CD4-positive, CD25-positive, alpha-beta regulatory T cell (primary cell): ENCODE results near the gene IL1RAPL1. TPM values are rescaled to one million over a fixed set of nuclear protein-coding genes. Genes with fewer than 3 reads are reported as not detected.

Source experiments
- ATAC-seq, 2 donors: fragments of 150-1000 bp; cut with Tn5 transposase; one replicate each; pipeline ENCODE4 v1.10.0; 2021; ENCODE audit warnings: low read depth in 2 of 2, moderate number of reproducible peaks in 2 of 2, moderate library complexity in 1 of 2
- DNase-seq, 3 donors: peaks; one replicate each; pipeline versions ENCODE4 v3.0.0 to v3.0.0-alpha.2; 2012 to 2022; ENCODE audit warnings: mixed read lengths in 1 of 3
- H3K27ac ChIP-seq: one replicate; pipeline ENCODE4 v1.7.0; 2013; ENCODE audit warnings: mild to moderate bottlenecking, low read length; ENCODE audit not compliant: insufficient read depth, poor library complexity, severe bottlenecking
- H3K27me3 ChIP-seq: one replicate; pipeline ENCODE4 v1.7.0; 2013; ENCODE audit warnings: low read length; ENCODE audit not compliant: control insufficient read depth, insufficient read depth
- H3K36me3 ChIP-seq: one replicate; pipeline ENCODE4 v1.7.0; 2013; ENCODE audit warnings: mild to moderate bottlenecking, low read length, moderate library complexity; ENCODE audit not compliant: control insufficient read depth, insufficient read depth
- H3K4me1 ChIP-seq: 2 replicates; pipeline ENCODE4 v1.7.0; 2013; ENCODE audit warnings: mild to moderate bottlenecking, low read length; ENCODE audit not compliant: insufficient read depth, control insufficient read depth, poor library complexity, severe bottlenecking
- H3K4me3 ChIP-seq: one replicate; pipeline ENCODE4 v1.7.0; 2013; ENCODE audit warnings: low read depth, mild to moderate bottlenecking, low read length, moderate library complexity
- H3K9me3 ChIP-seq, 2 experiments: 1 replicate in 1 of 2; 2 replicates in 1 of 2; pipeline ENCODE4 v1.7.0; 2013; ENCODE audit warnings: low read length in 2 of 2, mild to moderate bottlenecking in 1 of 2, moderate library complexity in 1 of 2; ENCODE audit not compliant: control insufficient read depth in 2 of 2
- H3K27ac Mint-ChIP-seq, 3 donors: one replicate each; pipeline ENCODE4 v1.8.0; 2020 to 2022; ENCODE audit warnings: mild to moderate bottlenecking in 3 of 3, mixed read lengths in 3 of 3, moderate library complexity in 2 of 3
- H3K27me3 Mint-ChIP-seq: one replicate; pipeline ENCODE4 v1.8.0; 2022; ENCODE audit warnings: mild to moderate bottlenecking, mixed read lengths
- H3K36me3 Mint-ChIP-seq: one replicate; pipeline ENCODE4 v1.8.0; 2020; ENCODE audit warnings: mixed read lengths
- H3K4me1 Mint-ChIP-seq, 4 donors: one replicate each; pipeline ENCODE4 v1.8.0; 2020 to 2022; ENCODE audit warnings: mixed read lengths in 4 of 4, mild to moderate bottlenecking in 1 of 4
- H3K4me3 Mint-ChIP-seq, 4 donors: one replicate each; pipeline ENCODE4 v1.8.0; 2020 to 2022; ENCODE audit warnings: mild to moderate bottlenecking in 4 of 4, mixed read lengths in 4 of 4, moderate library complexity in 3 of 4
- H3K9me3 Mint-ChIP-seq, 7 donors: one replicate each; pipeline ENCODE4 v1.8.0; 2020 to 2022; ENCODE audit warnings: mixed read lengths in 7 of 7, mild to moderate bottlenecking in 3 of 7, moderate library complexity in 2 of 7
- polyA plus RNA-seq, 4 donors: library from polyadenylated mRNA; unstranded; fragments of 300-500 nt; fragmentation: Illumina TruSeq; gene quantifications; one replicate each; pipeline ENCODE4 v1.2.3, GENCODE V29; 2021
- total RNA-seq: library from RNA; stranded (reverse); gene quantifications from one replicate; pipeline ENCODE4 v1.2.3, GENCODE V29; 2022

The IL1RAPL1 gene
- total and polyA plus RNA-seq, 5 donors from 2014 or later: not detected

GRCh38 chrX:29432534-29432933, 845.3 kb downstream of the IL1RAPL1 start:
- H3K27ac Mint-ChIP-seq: no peak overlapping the region

GRCh38 chrX:29434939-29435338, 847.7 kb downstream of the IL1RAPL1 start:
- no peaks in the 10 kb centered on the region for H3K27me3 Mint-ChIP-seq
- peaks cover 0 to 5% (median 1%) of the 10 kb centered on the region in 7 donors for H3K9me3 Mint-ChIP-seq
- H3K4me1 Mint-ChIP-seq: no peaks in the 10 kb centered on the region
- no peaks in the 10 kb centered on the region for H3K36me3 Mint-ChIP-seq
- no peak overlapping the region for H3K27ac ChIP-seq
- no peaks in the 10 kb centered on the region for H3K36me3 ChIP-seq
- H3K4me3 ChIP-seq: no peak overlapping the region
- H3K4me1 ChIP-seq: no peaks in the 10 kb centered on the region
- no peak for ATAC-seq
- no peak overlapping the region for H3K27ac Mint-ChIP-seq
- no peak for DNase-seq
- no peak overlapping the region for H3K4me3 Mint-ChIP-seq
- H3K9me3 ChIP-seq: peaks cover 0 to 2% of the 10 kb centered on the region in 2 experiments
- H3K27me3 ChIP-seq: no peaks in the 10 kb centered on the region

More at GRCh38 chrX:29432534-29432933, 845.3 kb downstream of the IL1RAPL1 start:
- Histone ChIP-seq H3K36me3 (no peaks in the 10 kb centered on the region), H3K27ac (no peak overlapping the region), H3K9me3 (peaks cover 0 to 2% of the 10 kb centered on the region in 2 experiments), H3K4me3 (no peak overlapping the region), H3K27me3 (no peaks in the 10 kb centered on the region), H3K4me1 (no peaks in the 10 kb centered on the region)
- ATAC-seq: no peak
- no peak for DNase-seq
- H3K9me3 Mint-ChIP-seq: peaks cover 0 to 4% (median 0%) of the 10 kb centered on the region in 7 donors
- no peaks in the 10 kb centered on the region for H3K36me3 Mint-ChIP-seq
- H3K27me3 Mint-ChIP-seq: no peaks in the 10 kb centered on the region
- no peak overlapping the region for H3K4me3 Mint-ChIP-seq
- no peaks in the 10 kb centered on the region for H3K4me1 Mint-ChIP-seq

GRCh38 chrX:29435396-29435795, 848.1 kb downstream of the IL1RAPL1 start:
- Mint-ChIP-seq H3K27me3 (no peaks in the 10 kb centered on the region), H3K36me3 (no peaks in the 10 kb centered on the region), H3K4me1 (no peaks in the 10 kb centered on the region), H3K4me3 (no peak overlapping the region), H3K9me3 (peaks cover 0 to 5% (median 1%) of the 10 kb centered on the region in 7 donors), H3K27ac (no peak overlapping the region)
- ATAC-seq (no peak), DNase-seq (no peak)
- no peaks in the 10 kb centered on the region for H3K4me1 ChIP-seq
- H3K27ac ChIP-seq: no peak overlapping the region
- no peaks in the 10 kb centered on the region for H3K36me3 ChIP-seq
- no peaks in the 10 kb centered on the region for H3K27me3 ChIP-seq
- no peak overlapping the region for H3K4me3 ChIP-seq
- no peaks in the 10 kb centered on the region for H3K9me3 ChIP-seq

- no peak overlapping the region for H3K27ac ChIP-seq
- no peaks in the 10 kb centered on the region for H3K36me3 Mint-ChIP-seq
Observed at GRCh38 chrX:29447867-29448266, 860.6 kb downstream of the IL1RAPL1 start.

GRCh38 chrX:29453333-29453732, 866.1 kb downstream of the IL1RAPL1 start:
- no peak for ATAC-seq
- Mint-ChIP-seq H3K27me3 (no peaks in the 10 kb centered on the region), H3K9me3 (peaks cover 2 to 8% (median 3%) of the 10 kb centered on the region in 7 donors)

More at GRCh38 chrX:29447867-29448266, 860.6 kb downstream of the IL1RAPL1 start:
- DNase-seq (no peak), ATAC-seq (no peak)
- H3K4me3 ChIP-seq: no peak overlapping the region
- Mint-ChIP-seq H3K4me3 (no peak overlapping the region), H3K27me3 (no peaks in the 10 kb centered on the region), H3K4me1 (no peaks in the 10 kb centered on the region), H3K27ac (no peak overlapping the region), H3K9me3 (peaks cover 0 to 7% (median 0%) of the 10 kb centered on the region in 7 donors)
- H3K27me3 ChIP-seq: no peaks in the 10 kb centered on the region
- H3K9me3 ChIP-seq: no peaks in the 10 kb centered on the region
- no peaks in the 10 kb centered on the region for H3K4me1 ChIP-seq
- H3K36me3 ChIP-seq: no peaks in the 10 kb centered on the region

GRCh38 chrX:29455702-29456101, 868.5 kb downstream of the IL1RAPL1 start:
- no peak for DNase-seq
- Mint-ChIP-seq H3K27me3 (no peaks in the 10 kb centered on the region), H3K36me3 (no peaks in the 10 kb centered on the region)

More at GRCh38 chrX:29453333-29453732, 866.1 kb downstream of the IL1RAPL1 start:
- Histone ChIP-seq H3K27ac (no peak overlapping the region), H3K4me3 (no peak overlapping the region), H3K9me3 (no peaks in the 10 kb centered on the region), H3K27me3 (no peaks in the 10 kb centered on the region), H3K4me1 (no peaks in the 10 kb centered on the region), H3K36me3 (no peaks in the 10 kb centered on the region)
- no peak for DNase-seq
- no peaks in the 10 kb centered on the region for H3K36me3 Mint-ChIP-seq
- no peaks in the 10 kb centered on the region for H3K4me1 Mint-ChIP-seq
- no peak overlapping the region for H3K4me3 Mint-ChIP-seq
- no peak overlapping the region for H3K27ac Mint-ChIP-seq

GRCh38 chrX:29461039-29461438, 873.8 kb downstream of the IL1RAPL1 start:
- no peaks in the 10 kb centered on the region for H3K36me3 Mint-ChIP-seq
- H3K27ac Mint-ChIP-seq: no peak overlapping the region
- peaks cover 0 to 8% (median 3%) of the 10 kb centered on the region in 7 donors for H3K9me3 Mint-ChIP-seq
- Histone ChIP-seq H3K36me3 (no peaks in the 10 kb centered on the region), H3K27me3 (no peaks in the 10 kb centered on the region), H3K27ac (no peak overlapping the region), H3K4me3 (no peak overlapping the region), H3K9me3 (peaks cover 0 to 3% of the 10 kb centered on the region in 2 experiments), H3K4me1 (no peaks in the 10 kb centered on the region)
- H3K27me3 Mint-ChIP-seq: no peaks in the 10 kb centered on the region
- DNase-seq (no peak), ATAC-seq (no peak)
- H3K4me3 Mint-ChIP-seq: no peak overlapping the region
- H3K4me1 Mint-ChIP-seq: no peaks in the 10 kb centered on the region

More at GRCh38 chrX:29455702-29456101, 868.5 kb downstream of the IL1RAPL1 start:
- H3K9me3 ChIP-seq: peaks cover 0 to 3% of the 10 kb centered on the region in 2 experiments
- no peak overlapping the region for H3K4me3 ChIP-seq
- H3K36me3 ChIP-seq: no peaks in the 10 kb centered on the region
- Mint-ChIP-seq H3K27ac (no peak overlapping the region), H3K9me3 (peaks cover 2 to 9% (median 4%) of the 10 kb centered on the region in 7 donors), H3K4me1 (no peaks in the 10 kb centered on the region), H3K4me3 (no peak overlapping the region)
- no peaks in the 10 kb centered on the region for H3K27me3 ChIP-seq
- H3K4me1 ChIP-seq: no peaks in the 10 kb centered on the region
- ATAC-seq: no peak
- no peak overlapping the region for H3K27ac ChIP-seq

- no peaks in the 10 kb centered on the region for H3K4me1 ChIP-seq
- Mint-ChIP-seq H3K27me3 (no peaks in the 10 kb centered on the region), H3K27ac (no peak overlapping the region), H3K4me3 (no peak overlapping the region), H3K36me3 (no peaks in the 10 kb centered on the region), H3K9me3 (peaks cover 0 to 4% (median 1%) of the 10 kb centered on the region in 7 donors), H3K4me1 (no peaks in the 10 kb centered on the region)
- DNase-seq: no peak
- no peaks in the 10 kb centered on the region for H3K36me3 ChIP-seq
- no peaks in the 10 kb centered on the region for H3K9me3 ChIP-seq
- no peaks in the 10 kb centered on the region for H3K27me3 ChIP-seq
- ATAC-seq: no peak
- H3K27ac ChIP-seq: no peak overlapping the region
- H3K4me3 ChIP-seq: no peak overlapping the region
Observed at GRCh38 chrX:29466456-29466855, 879.2 kb downstream of the IL1RAPL1 start.
